GM18517 (cell line): ENCODE results near the gene AP2S1.
"Not testable (repeated sequence)": the region's sequence is repeated elsewhere in the genome, so short reads cannot be mapped to it uniquely, and the experiment has no call there.

Source experiments
- ATAC-seq: cut with Tn5 transposase; IDR thresholded peaks from one replicate; pipeline ENCODE4 v1.9.1; 2021; ENCODE audit warnings: mild to moderate bottlenecking, moderate library complexity; ENCODE audit not compliant: unreplicated experiment

The AP2S1 gene

DNA sequence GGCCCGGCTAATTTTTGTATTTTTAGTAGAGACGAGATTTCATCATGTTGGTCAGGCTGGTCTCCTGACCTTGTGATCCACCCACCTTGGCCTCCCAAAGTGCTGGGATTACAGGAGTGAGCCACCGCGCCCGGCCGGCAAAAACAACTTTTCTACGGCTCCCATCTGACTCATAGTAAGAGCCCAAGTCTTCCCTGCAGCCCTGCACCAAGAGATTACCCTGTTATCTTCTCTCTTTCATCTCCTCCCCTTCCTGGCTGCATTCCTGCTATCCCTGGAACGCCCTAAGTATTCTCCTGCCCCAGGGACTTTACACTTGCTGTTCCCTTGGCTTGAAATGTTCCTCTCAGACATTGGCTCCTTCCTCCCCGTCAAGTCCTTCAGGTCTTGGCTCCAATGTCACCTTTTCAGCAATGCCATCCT is 6.6 kb downstream of the AP2S1 start:
- no peak for ATAC-seq

DNA sequence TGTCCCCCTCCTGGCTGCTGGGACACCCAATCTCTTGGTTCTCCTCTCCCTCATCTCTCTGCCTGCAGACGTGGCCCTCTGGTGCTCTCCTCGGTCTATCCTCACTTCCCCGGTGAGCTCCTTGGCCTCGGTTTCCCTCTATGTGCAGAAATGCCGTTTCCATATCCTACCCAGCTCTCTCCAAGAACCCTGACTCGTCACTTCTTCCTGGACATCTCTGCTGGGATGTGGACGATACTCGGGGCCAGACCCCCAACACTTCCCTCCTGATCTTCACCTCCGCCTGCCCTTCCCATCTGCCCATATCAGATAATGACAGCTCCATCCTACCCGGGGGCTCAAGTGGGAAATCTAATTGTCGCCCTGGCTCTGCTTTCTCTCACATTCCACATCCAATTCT is 7.9 kb downstream of the AP2S1 start:
- ATAC-seq: no peak

DNA sequence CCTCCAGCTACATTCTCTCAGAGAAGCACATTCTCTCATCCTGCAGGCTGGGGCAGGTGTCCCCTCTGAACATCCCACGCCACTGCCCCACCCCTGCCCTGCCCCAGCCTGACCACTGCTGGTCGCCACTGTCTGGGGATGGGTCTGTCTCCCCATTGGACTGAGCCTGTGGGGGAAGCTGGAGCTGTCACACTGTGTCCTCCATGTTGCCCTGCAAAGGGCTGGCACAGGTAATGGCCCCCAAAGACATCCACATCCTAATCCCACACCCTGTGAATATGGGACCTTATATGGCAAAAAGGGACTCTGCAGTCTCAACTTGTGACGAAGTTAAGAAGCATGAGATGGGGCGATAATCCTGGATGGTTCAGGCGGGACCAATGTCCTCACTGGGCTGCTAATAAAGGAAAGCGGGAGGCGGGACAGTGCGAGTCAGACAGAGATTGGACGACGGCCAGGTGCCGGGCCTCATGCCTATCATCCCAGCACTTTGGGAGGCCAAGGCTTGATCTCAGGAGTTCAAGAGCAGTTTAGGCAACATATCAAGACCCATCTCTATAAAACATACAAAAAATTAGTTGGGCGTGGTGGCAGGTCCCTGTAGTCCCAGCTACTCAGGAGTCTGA is 9.1 kb downstream of the AP2S1 start:
- ATAC-seq: no peak

DNA sequence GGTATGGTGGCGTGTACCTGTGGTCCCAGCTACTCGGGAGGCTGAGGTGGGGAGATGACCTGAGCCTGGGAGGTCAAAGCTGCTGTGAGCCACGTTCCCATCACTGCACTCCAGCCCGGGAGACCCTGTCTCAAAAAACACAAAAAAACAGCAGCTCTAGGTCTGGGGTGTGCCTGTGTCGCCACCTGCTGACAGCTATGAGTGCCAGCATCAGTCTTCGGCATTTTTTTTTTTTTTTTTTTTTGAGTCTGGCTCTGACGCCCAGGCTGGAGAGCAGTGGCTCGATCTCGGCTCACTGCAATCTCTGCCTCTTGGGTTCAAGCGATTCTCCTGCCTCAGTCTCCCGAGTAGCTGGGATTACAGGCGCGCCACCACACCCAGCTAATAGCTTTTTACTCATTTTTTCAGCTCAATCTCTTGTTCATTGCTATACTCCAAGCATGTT is 10.1 kb downstream of the AP2S1 start:
- no peak for ATAC-seq

DNA sequence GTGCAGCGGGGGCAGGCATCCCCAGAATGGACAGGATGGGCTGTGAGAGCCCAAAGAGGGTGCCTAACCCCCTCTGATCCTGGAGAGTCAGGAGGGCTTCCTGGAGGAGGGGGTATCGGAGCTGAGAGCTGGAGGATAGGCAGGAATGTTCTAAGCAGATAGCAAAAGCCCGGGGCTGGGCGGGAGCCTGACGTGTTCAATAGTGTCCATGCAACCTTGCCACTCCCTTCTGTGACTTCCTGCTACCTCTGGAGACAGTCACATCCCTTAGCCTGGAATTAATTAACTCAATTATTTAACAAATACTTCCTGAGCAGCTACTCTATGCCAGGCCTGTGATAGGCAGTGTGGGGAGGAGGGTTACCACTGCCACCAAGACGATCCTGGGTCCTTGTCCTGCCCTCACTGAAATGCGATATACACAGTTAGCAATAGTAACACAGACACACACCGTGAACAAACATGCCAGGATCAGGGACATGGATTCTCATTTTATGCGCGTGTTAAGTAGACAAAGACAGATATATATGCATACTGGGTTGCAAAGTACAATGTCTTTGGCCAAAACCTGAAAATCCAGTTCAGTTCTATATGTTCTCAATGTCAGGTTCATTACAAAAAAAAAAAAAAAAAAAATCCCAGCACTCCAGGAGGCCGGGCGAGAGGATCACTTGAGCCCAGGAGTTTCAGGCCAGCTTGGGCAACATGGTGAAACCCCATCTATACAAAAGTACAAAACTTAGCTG is 10.7 kb downstream of the AP2S1 start:
- no peak for ATAC-seq

DNA sequence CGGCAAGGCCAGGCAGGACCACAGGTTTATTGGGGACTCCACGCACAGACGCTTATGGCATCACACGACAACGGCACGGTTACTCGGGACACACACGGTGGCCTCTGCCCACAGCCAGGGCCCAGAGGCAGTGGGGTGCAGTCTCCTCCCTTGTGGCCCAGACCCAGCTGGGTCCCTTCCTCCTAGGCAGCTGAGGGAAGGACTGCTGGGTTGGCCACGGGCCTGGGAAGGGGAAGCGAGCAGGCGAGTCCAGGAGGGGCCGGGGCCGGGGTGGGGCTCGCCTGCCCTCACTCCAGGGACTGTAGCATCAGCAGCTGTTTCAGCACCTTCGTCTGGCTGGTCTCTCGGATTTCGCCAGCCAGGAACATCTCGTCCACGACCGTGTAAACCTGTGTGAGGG is 12.5 kb downstream of the AP2S1 start:
- ATAC-seq: no peak

DNA sequence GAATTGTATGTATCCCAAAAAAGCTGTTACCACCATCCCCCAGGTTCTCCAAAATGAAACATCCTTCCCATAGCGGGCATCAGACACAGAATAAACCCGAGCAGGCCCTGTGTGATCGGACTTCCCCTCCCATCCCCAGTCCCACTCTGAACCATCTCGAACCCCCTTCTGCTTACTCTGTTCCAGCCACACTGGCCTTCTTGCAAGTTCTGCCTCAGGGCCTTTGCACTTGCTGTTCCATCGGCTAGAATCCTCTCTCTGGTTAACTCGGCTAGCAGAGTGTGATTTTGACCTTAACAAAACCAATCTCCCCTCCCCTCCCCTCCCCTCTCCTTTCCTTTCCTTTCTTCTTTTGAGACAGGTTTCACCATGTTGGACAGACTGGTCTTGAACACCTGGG is 15.7 kb downstream of the AP2S1 start:
- ATAC-seq: no peak

DNA sequence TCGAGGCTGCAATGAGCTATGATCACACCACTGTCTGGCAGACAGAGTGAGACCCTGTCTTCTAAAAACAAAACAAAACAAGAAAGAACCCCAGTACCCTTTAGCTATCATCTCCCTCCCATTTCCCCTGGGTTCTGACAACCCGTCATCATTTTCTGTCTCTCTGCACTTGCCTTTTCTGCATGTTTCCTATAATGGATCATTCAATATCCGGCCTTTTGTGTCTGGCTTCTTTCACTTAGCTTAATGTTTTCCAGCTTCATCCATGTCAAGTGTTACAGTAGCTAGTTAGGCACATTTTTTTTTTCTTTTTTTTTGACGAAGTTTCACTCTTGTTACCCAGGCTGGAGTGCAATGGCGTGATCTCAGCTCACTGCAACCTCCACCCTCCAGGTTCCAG is 16.5 kb downstream of the AP2S1 start:
- ATAC-seq: no peak

DNA sequence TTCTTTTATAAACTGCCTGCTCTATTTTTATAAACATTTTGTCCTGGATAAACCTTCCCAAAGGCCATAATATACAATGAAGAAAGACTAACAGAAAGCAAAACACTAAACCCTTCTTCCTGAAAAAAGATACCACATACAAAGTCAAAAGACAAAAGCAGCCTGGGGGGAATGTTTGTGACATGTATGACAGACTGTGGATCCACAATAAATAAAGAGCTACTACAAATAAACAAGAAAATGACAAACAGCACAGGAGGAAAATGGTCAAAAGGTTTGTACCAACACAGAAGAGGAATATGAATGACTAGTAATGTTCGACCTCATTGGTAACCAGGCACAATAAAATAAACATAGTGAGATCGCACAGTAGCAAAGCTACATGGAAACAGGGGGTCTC is 19.8 kb downstream of the AP2S1 start:
- no peak for ATAC-seq

DNA sequence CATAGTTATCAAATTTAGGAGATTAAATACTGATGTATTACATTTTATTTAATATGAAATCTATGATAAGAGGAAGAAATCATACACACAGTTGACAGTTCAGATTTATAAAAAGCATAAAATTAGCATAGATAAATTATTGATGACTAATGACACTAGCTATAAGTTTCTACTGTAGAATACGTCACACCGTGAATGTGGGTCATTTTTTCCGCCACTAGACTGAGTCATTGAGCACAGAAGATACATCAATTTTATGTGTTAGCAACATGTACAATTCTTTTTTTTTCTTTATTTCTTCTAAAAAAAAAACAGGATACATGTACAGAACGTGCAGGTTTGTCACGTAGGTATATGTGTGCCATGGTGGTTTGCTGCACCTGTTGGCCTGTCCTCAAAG is 22.2 kb downstream of the AP2S1 start:
- no peak for ATAC-seq

DNA sequence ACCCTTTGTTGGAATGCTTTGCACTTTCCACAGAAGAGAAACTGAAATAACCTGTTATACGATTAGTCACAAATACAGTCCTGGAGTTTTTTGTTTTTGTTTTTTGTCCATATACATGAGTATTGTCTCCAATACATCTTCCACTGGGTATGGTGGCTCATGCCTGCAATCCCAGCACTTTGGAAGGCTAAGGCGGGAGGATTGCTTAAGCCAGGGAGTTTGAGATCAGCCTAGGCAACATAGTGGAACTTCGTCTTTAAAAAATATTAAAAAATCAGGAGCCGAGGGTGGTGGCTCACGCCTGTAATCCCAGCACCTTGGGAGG is 25.0 kb downstream of the AP2S1 start:
- ATAC-seq: no peak

DNA sequence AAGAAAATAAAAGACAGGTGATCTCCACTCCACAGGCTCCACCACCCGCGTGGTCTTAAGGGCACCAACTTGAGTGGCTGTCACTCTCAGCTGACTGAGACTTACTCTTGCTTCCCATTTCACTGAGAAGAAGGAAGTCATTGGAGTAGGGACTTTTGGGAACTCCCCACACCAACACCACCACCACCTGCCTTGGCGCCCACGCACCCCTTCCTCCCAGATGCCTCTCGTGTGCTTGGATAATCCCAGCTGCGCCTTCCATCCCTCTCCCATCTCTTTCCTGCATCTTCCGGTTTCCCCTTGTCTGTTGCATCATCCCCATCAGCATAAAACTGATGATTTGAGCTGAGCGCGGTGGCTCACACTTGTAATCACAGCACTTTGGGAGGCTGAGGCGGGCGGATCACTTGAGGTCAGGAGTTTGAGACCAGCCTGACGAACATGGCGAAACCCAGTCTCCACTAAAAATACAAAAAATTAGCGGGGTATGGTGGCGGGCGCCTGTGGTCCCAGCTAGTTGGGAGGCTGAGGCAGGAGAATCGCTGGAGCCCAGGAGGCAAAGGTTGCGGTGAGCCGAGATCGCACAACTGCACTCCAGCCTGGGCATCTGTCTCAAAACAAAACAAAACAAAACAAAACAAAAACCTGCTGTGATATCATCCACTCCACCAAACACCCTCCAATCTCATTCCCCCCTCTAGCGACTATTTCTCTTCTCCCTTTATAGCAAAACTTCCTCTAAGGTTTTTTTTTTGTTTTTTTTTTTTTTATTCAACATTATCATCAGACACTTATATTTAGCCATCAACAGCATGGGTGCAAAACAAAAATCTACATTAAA is 25.5 kb downstream of the AP2S1 start:
- no peak for ATAC-seq

DNA sequence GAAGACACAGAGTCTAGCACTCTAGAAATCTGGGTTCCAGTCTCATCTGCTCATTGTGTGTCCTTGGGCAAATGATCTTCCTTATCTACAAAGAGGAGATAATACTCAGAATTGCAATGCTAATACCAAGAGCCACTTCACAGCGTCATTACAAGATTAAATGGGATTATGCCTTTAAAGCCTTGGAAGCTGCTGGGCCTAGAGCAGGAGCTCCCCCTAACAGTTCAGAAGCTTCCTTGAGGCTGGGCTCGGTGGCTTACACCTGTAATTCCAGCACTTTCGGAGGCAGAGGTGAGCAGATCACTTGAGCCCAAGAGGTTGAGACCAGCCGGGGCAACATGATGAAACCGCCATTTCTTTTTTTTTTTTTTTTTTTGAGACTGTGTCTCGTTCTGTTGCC is 27.6 kb downstream of the AP2S1 start:
- ATAC-seq: no peak

DNA sequence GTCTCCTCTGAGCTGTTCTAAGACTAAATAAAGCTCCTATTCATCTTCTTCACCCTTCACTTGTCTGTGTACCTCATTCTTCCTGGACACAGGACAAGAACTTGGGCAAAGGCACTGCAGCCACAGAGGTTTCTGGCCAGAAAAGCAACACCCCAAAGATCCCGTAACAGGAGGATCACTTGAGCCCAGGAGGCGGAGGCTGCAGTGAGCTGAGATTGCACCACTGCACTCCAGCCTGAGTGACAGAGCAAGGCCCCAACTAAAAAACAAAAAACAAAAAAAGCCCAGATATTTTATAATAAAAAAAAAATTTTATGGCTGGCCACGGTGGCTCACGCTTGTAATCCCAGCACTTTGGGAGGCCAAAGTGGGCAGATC is 28.2 kb downstream of the AP2S1 start:
- not testable (repeated sequence) for ATAC-seq

DNA sequence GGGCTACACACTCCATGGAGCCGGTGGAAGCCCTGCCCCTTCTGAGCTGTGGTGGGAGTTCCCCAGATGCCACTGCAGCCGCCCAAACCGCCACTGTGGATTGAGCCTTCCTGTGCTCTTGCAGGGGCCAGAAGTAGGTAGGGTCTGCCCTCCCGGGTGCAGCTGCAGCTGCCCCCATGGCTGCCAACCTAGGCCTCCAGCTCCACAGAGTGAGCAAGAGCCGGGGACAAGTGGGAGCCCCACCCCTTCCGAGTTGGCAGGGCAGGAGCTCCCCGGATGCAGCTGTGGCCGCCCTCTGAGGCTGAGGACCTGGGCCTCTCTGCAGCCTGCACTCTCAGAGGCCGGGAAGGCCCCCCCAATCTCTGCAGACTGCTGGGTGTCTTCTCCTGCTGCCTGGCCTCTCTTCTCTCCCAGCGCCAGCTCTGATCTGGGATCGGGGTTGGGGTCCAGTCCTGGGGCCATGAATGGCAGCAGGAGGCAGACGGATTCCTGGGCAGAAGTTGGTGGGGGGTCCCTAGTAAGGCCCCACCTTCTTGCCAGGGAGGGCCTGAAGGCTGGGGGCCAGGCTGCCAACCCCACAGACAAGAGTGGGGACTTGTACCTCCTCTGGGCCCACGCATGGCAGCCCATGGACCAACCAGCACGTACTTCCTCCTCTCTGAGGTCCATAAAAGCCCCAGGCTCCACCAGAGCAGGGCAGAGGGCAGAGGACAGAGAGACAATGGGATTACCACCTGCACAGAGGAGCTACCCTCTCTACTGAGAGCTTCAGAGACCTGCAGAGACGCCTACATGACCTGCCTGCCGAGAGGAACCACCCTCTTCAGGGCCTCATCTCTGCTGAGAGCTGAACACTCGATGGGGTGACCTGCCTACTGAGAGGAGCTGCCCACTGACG is 28.9 kb downstream of the AP2S1 start:
- no peak for ATAC-seq

DNA sequence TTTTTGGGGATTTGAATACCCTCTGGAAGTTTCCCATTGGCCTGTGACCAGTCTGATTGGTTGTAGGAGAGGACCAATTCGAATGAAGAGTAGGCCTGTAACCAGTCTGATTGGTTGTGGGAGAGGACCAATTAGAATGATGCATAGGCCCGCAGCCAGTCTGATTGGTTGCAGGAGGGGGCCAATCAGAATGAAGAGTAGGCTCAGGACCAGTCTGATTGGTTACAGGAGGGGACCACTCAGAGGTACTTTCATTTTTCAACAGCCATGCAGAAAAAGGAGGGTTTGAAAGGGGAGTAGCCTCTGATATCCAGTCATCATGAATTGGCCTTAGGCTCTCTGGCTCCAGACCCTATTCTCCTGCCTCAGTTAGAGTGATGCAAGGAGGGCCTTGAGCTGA is 31.8 kb downstream of the AP2S1 start:
- ATAC-seq: no peak

DNA sequence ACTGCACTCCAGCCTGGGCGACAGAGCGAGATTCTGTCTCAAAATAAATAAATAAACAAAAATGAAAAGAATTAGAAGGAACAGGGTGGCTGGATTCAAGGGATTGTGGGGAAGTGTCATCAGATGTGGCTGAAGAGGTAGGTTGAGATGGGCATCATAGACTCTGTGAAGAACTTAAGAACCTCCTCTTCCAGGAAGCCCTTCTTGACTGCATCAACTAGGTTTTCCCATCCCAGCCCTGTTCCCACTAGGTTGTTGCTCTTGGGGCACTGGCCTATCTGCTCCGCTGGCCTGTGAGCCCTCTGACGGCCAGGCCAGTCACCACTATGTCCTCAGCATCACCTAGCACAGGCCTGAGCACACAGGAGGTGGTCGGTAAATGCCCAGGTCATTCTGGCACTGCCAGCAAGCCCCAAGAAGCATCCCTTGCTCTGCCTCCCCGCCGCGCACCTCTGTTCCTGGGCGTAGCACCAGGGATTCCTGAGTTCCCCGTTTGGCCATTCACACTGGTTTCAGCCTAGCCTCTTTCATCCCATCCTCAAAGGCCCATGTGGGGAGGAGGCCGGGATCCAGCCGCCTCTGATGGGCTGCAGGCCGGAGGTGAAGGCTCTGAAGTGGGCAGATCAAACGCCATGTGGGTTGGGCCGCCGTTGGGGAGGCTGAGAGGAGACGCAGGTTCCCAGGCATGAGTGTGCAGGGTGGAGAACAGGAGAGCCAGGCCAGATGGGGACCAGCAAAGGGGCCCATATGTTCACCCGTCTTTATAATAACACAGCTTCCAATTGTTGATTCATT is 34.6 kb downstream of the AP2S1 start:
- no peak for ATAC-seq

DNA sequence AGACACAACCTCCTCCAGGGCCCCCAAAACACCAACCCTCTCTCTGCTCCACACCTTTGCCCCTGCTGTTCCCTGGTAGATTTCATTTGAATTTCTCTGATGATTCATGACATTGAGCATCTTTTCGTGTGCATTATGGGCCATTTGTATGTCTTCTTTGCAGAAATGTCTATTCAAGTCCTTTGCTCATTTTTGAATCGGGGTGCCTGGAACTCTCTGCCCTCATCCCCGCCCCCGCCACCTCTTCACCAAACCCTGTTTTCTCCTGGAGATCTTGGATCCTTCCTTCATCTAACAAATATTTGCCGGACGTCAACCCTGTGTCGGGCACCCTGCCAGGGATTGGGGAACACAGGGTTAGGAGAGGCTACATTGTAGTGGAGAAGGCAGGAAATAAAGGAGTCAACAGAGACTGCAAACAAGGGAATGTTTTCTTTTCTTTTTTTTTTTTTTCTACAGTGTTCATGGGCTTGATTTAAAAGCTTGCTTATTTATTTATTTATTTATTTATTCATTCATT is 36.7 kb downstream of the AP2S1 start:
- ATAC-seq: no peak

DNA sequence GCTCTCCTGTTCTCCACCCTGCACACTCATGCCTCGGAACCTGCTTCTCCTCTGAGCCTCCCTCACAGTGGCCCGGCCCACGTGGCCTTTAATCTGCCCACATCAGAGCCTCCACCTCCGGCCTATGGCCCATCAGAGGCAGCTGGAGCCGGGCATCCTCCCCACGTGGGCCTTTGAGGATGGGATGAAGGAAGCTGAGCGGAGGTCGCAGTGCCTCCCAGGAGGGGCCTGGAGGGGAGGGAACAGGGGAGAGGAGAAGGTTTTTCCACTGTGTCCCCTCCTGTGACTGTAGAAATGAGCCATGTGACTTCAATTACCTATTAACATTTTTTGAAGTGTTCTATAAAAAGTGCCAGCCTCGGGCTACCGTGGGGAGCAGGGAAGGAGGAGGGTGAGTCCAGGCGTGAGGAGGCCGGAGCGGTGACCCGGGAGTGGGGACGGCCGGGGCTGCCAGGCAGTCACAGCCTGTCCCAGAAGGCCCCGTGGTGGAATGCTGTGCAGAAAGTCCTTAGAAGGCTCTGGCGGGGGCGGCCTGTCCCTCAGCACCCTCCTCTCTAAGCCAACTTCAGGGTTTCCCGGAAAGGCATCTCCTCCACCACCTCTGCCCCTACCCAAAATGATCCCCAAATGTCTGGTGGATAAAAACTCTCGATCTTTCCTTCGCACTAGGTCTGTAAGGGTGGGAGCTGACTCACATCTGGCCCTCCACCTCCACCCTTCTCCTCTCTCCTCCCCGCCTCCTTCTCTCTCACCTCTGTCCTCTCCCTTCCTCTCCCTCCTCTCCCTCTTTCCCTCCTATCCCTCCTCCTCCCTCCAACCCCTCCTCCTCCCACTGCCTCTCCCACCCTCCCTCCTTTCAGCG is 37.4 kb downstream of the AP2S1 start:
- ATAC-seq: no peak
